ENCODE results near the gene COX8C. TPM values are rescaled to one million over a fixed set of nuclear protein-coding genes. Genes with fewer than 3 reads are reported as not detected.
"Not testable (repeated sequence)": the region's sequence is repeated elsewhere in the genome, so short reads cannot be mapped to it uniquely, and the experiment has no call there.

Gene COX8C
- total RNA-seq, 2 donors from 2014 or later: not detected

DNA sequence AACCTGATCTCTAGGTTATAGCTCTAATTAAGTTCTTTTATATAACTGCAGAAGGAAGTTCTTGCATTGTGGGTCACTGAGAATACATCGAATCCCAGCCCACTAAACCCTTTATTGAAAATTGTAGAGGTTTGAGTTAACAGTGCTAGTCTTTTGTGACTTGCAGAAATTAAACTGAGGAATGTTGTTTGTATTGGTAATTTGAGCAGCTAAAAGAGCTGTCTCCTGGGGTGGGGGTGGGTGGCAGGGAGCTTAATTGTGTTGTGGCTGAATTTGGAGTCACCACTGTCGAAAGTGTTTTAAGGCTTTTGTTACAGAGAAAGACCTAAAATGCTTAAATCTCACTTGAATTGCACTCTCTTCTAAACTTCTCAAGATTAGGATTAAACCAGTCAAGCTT, 3.2 kb upstream of the COX8C start:
- Histone ChIP-seq H3K9me3 (no peaks in the 10 kb centered on the region), H3K4me3 (no peak overlapping the region), H3K27me3 (no peaks in the 10 kb centered on the region), H3K4me1 (no peaks in the 10 kb centered on the region), H3K27ac (no peak overlapping the region), H3K9ac (ENCODE audit: low read depth in 2 of 2, low read length in 2 of 2) (no peak overlapping the region), H3K36me3 (no peaks in the 10 kb centered on the region)
- TF ChIP-seq CTCF (IDR thresholded peaks at IDR 0.05): no peak
- intact Hi-C loops (cut with DNase I): no loop called here
- DNase-seq: no peak

DNA sequence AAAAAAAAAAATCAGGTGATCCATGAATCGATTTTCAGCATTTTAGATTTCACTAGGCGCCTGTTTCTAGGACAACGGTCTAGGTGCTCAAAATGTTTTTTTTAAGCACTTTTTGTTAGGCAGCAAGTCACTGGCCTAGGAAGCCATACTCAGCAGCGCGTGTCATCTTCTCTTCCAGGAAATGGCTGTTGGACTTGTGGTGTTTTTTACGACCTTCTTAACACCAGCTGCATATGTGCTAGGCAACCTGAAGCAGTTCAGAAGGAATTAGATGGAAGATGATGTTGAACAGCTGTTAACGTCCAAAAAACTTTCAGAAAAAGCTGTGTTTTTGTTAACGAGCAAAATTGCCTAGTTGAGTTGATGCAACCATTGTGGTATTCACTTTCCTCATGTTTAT, 868 bp downstream of the COX8C start:
- intact Hi-C loops (cut with DNase I): no loop called here
- no peaks in the 10 kb centered on the region for H3K36me3 ChIP-seq

DNA sequence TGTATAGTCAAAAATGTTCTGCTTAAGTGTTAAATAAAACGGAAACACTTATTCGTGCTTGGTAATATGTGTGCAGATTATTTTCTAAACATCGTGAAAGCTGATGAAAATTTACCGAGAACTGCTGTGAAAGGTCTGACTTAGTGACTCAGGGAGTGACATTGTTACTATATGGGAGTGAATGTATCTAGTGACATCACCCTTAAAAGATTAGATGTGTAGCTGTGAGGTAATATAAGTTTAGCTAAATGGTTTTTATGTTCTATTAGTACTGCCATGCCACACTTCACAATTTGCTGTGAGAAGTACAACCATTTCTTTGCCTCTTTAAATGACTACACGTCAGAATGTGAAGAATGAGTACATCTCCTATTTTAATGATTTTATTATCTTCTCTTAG, 1.3 kb downstream of the COX8C start:
- intact Hi-C loops (cut with DNase I): no loop called here
- Histone ChIP-seq H3K27ac (no peak overlapping the region), H3K27me3 (no peaks in the 10 kb centered on the region), H3K36me3 (no peaks in the 10 kb centered on the region), H3K4me1 (no peaks in the 10 kb centered on the region), H3K9me3 (no peaks in the 10 kb centered on the region), H3K9ac (ENCODE audit: low read depth in 2 of 2, low read length in 2 of 2) (no peak overlapping the region), H3K4me3 (no peak overlapping the region)
- TF ChIP-seq CTCF (IDR thresholded peaks at IDR 0.05): no peak
- no peak for DNase-seq

More for the DNA sequence above, 868 bp downstream of the COX8C start:
- DNase-seq: no peak
- H3K27ac ChIP-seq: no peak overlapping the region
- no peaks in the 10 kb centered on the region for H3K4me1 ChIP-seq
- no peaks in the 10 kb centered on the region for H3K27me3 ChIP-seq
- no peak overlapping the region for H3K4me3 ChIP-seq
- H3K9ac ChIP-seq (ENCODE audit: low read depth in 2 of 2, low read length in 2 of 2): no peak overlapping the region
- no peak for TF ChIP-seq CTCF (IDR thresholded peaks at IDR 0.05)
- no peaks in the 10 kb centered on the region for H3K9me3 ChIP-seq

- H3K9ac ChIP-seq (ENCODE audit: low read depth in 2 of 2, low read length in 2 of 2); intact Hi-C loops (cut with DNase I); H3K36me3 ChIP-seq; H3K4me1 ChIP-seq; H3K4me3 ChIP-seq; H3K9me3 ChIP-seq; H3K27ac ChIP-seq; H3K27me3 ChIP-seq; DNase-seq: not testable (repeated sequence)
Measured at GRCh38 chr14:93354873-93355272, 7.9 kb downstream of the COX8C start.

GRCh38 chr14:93368996-93369712, 22.2 kb downstream of the COX8C start:
- H3K4me3 ChIP-seq: no peak overlapping the region
- H3K36me3 ChIP-seq: no peaks in the 10 kb centered on the region
- no peak for TF ChIP-seq CTCF (IDR thresholded peaks at IDR 0.05)
- H3K4me1 ChIP-seq: no peaks in the 10 kb centered on the region
- no peaks in the 10 kb centered on the region for H3K27me3 ChIP-seq
- H3K9ac ChIP-seq (ENCODE audit: low read depth in 2 of 2, low read length in 2 of 2): no peak overlapping the region
- no peak overlapping the region for H3K27ac ChIP-seq
- no peaks in the 10 kb centered on the region for H3K9me3 ChIP-seq
- intact Hi-C loops (cut with DNase I): no loop called here
- DNase-seq: no peak

GRCh38 chr14:93369713-93370266, 22.8 kb downstream of the COX8C start:
- Histone ChIP-seq H3K4me3 (no peak overlapping the region), H3K9me3 (no peaks in the 10 kb centered on the region), H3K9ac (ENCODE audit: low read depth in 2 of 2, low read length in 2 of 2) (no peak overlapping the region), H3K27ac (no peak overlapping the region), H3K4me1 (no peaks in the 10 kb centered on the region), H3K36me3 (no peaks in the 10 kb centered on the region), H3K27me3 (no peaks in the 10 kb centered on the region)
- no peak for DNase-seq
- intact Hi-C loops (cut with DNase I): no loop called here
- no peak for TF ChIP-seq CTCF (IDR thresholded peaks at IDR 0.05)

Measured in colonic mucosa (tissue), 4 donors.